GM18951 (cell line): ENCODE data around the gene ASPM.

Experiments used
- POLR2A ChIP-seq: IDR thresholded peaks from 4 replicates; pipeline ENCODE4 v1.6.1; 2011; ENCODE audit warnings: mild to moderate bottlenecking; ENCODE audit not compliant: insufficient read length, insufficient read depth; ENCODE audit errors: extremely low read depth
- in situ Hi-C: fragments of 300-500 bp; cut with MboI; formaldehyde crosslinking; loops from one replicate; pipeline ENCODE4 v1.12.0; 2022; ENCODE audit warnings: low sequenced_read_pairs, mixed read lengths, inconsistent platforms; ENCODE audit not compliant: unreplicated experiment

The ASPM gene

GRCh38 chr1:197146101-197147095 lies at the start of gene ASPM:
ASPM (minus strand) TSS chr1:197146669; CDS start chr1:197146437, 232 bp downstream.
- peak; percentile 42 for TF ChIP-seq POLR2A
- in situ Hi-C loops = no loop called here

- in situ Hi-C loops = loop anchor here (25.0 kb wide), 1 partner anchor 167 kb away; no protein-coding TSS in a partner anchor
- TF ChIP-seq POLR2A = no peak
Measured at GRCh38 chr1:197195100-197195499, 48.6 kb upstream of the ASPM start.

GRCh38 chr1:197184190-197184589 lies 37.7 kb upstream of the ASPM start:
- no peak for TF ChIP-seq POLR2A
- in situ Hi-C loops = loop anchor here (25.0 kb wide), 1 partner anchor 178 kb away; no protein-coding TSS in a partner anchor

GRCh38 chr1:197183195-197183748 lies 36.8 kb upstream of the ASPM start:
- no peak for TF ChIP-seq POLR2A
- in situ Hi-C loops = loop anchor here (25.0 kb wide), 1 partner anchor 179 kb away; no protein-coding TSS in a partner anchor

- in situ Hi-C loops = loop anchor here (25.0 kb wide), 1 partner anchor 180 kb away; no protein-coding TSS in a partner anchor
- no peak for TF ChIP-seq POLR2A
Measured at GRCh38 chr1:197182716-197183115, 36.2 kb upstream of the ASPM start.

GRCh38 chr1:197181982-197182381 lies 35.5 kb upstream of the ASPM start:
- no peak for TF ChIP-seq POLR2A
- in situ Hi-C loops = loop anchor here (25.0 kb wide), 1 partner anchor 180 kb away; no protein-coding TSS in a partner anchor

- no peak for TF ChIP-seq POLR2A
- in situ Hi-C loops = loop anchor here (25.0 kb wide), 1 partner anchor 182 kb away; no protein-coding TSS in a partner anchor
Measured at GRCh38 chr1:197180252-197180878, 33.9 kb upstream of the ASPM start.

- in situ Hi-C loops = loop anchor here (25.0 kb wide), 1 partner anchor 183 kb away; no protein-coding TSS in a partner anchor
- TF ChIP-seq POLR2A = no peak
Measured at GRCh38 chr1:197178998-197179397, 32.5 kb upstream of the ASPM start.

- TF ChIP-seq POLR2A = no peak
- in situ Hi-C loops = loop anchor here (25.0 kb wide), 1 partner anchor 187 kb away; no protein-coding TSS in a partner anchor
Measured at GRCh38 chr1:197174818-197175217, 28.3 kb upstream of the ASPM start.

GRCh38 chr1:197173571-197174507 lies 27.4 kb upstream of the ASPM start:
- TF ChIP-seq POLR2A = no peak

GRCh38 chr1:197171531-197171930 lies 25.1 kb upstream of the ASPM start:
- in situ Hi-C loops = no loop called here
- no peak for TF ChIP-seq POLR2A

More at GRCh38 chr1:197173571-197174507, 27.4 kb upstream of the ASPM start:
- in situ Hi-C loops = no loop called here

GRCh38 chr1:197170538-197170937 lies 24.1 kb upstream of the ASPM start:
- TF ChIP-seq POLR2A = no peak
- in situ Hi-C loops = no loop called here

- no peak for TF ChIP-seq POLR2A
Measured at GRCh38 chr1:197159461-197159860, 13.0 kb upstream of the ASPM start.

More at GRCh38 chr1:197159461-197159860, 13.0 kb upstream of the ASPM start:
- in situ Hi-C loops = no loop called here
